ENCODE measurements around the gene ZNF217. TPM values are rescaled to one million over a fixed set of nuclear protein-coding genes. Genes with fewer than 3 reads are reported as not detected.
"Not testable (repeated sequence)": the region's sequence is repeated elsewhere in the genome, so short reads cannot be mapped to it uniquely, and the experiment has no call there.

ZNF217 gene
- total RNA-seq, 1 experiment from 2014 or later: 31.4 TPM

- no peaks in the 10 kb centered on the region for H3K27me3 ChIP-seq (ENCODE audit: control insufficient read depth, insufficient read depth, low read length)
- no peak for DNase-seq
- H3K4me3 ChIP-seq (ENCODE audit: insufficient read depth, low read depth, low read length): no peak overlapping the region
- no peaks in the 10 kb centered on the region for H3K36me3 ChIP-seq (replicated peaks; ENCODE audit: control insufficient read depth, insufficient read depth, low read length)
Observed at GRCh38 chr20:53533500-53533899, 60.1 kb downstream of the ZNF217 start.

DNA sequence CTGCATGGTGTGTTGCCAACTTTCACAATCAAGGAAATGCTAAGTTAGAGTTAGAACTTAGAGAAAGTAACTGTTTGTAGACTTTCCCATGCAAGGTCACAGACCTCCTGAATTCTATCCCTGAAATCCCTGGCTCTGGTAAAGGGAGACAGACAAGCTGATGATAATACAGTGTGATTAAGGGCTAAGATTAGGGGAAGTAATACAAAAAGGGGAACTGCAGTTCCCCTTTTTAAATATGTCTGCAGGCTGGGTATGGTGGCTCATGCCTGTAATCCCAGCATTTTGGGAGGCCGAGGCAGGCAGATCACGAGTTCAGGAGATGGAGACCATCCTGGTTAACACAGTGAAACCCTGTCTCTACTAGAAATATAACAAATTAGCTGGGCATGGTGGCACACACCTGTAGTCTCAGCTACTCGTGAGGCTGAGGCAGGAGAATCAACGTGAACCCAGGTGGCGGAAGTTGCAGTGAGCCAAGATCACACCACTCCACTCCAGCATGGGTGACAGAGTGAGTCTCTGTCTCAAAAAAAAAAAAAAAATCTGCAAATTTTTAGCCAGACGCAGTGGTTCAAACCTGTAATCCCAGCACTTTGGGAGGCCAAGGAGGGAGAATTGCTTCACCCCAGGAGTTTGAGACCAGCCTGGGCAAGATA, 60.9 kb downstream of the ZNF217 start:
- not testable (repeated sequence) for H3K27me3 ChIP-seq (ENCODE audit: control insufficient read depth, insufficient read depth, low read length); H3K36me3 ChIP-seq (replicated peaks; ENCODE audit: control insufficient read depth, insufficient read depth, low read length); H3K4me3 ChIP-seq (ENCODE audit: insufficient read depth, low read depth, low read length); DNase-seq

GRCh38 chr20:53530440-53530839, 63.2 kb downstream of the ZNF217 start:
- H3K27me3 ChIP-seq (ENCODE audit: control insufficient read depth, insufficient read depth, low read length): no peaks in the 10 kb centered on the region
- DNase-seq: no peak
- H3K36me3 ChIP-seq (replicated peaks; ENCODE audit: control insufficient read depth, insufficient read depth, low read length): no peaks in the 10 kb centered on the region
- no peak overlapping the region for H3K4me3 ChIP-seq (ENCODE audit: insufficient read depth, low read depth, low read length)

GRCh38 chr20:53529658-53530057, 64.0 kb downstream of the ZNF217 start:
- Histone ChIP-seq H3K36me3 (replicated peaks; ENCODE audit: control insufficient read depth, insufficient read depth, low read length) (no peaks in the 10 kb centered on the region), H3K4me3 (ENCODE audit: insufficient read depth, low read depth, low read length) (no peak overlapping the region), H3K27me3 (ENCODE audit: control insufficient read depth, insufficient read depth, low read length) (no peaks in the 10 kb centered on the region)
- no peak for DNase-seq

DNA sequence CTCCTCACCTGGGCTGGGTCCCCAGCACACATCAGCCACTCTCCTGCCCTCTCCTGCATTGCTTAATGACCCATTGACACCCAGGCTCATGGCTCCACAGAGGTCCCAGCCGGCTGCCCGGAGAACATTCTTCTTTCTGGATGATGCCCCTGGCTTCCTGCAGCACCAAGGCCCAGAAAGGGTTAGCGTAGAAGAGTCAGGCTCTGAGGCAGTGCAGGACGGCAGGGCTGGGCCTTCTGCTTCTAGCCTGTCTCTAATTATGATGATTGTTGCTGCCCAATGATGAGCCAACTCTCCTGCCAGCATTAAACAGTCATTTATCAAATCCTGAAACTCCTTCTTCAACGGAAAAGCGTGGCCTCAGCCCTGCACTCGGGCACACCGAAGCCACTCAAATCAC, 66.4 kb downstream of the ZNF217 start:
- H3K27me3 ChIP-seq (ENCODE audit: control insufficient read depth, insufficient read depth, low read length): no peaks in the 10 kb centered on the region
- DNase-seq: no peak
- no peaks in the 10 kb centered on the region for H3K36me3 ChIP-seq (replicated peaks; ENCODE audit: control insufficient read depth, insufficient read depth, low read length)
- H3K4me3 ChIP-seq (ENCODE audit: insufficient read depth, low read depth, low read length): no peak overlapping the region

GRCh38 chr20:53524589-53525312, 68.9 kb downstream of the ZNF217 start:
- no peaks in the 10 kb centered on the region for H3K27me3 ChIP-seq (ENCODE audit: control insufficient read depth, insufficient read depth, low read length)
- DNase-seq: peak; percentile 32
- no peaks in the 10 kb centered on the region for H3K36me3 ChIP-seq (replicated peaks; ENCODE audit: control insufficient read depth, insufficient read depth, low read length)
- no peak overlapping the region for H3K4me3 ChIP-seq (ENCODE audit: insufficient read depth, low read depth, low read length)

- H3K4me3 ChIP-seq (ENCODE audit: insufficient read depth, low read depth, low read length); H3K36me3 ChIP-seq (replicated peaks; ENCODE audit: control insufficient read depth, insufficient read depth, low read length); DNase-seq; H3K27me3 ChIP-seq (ENCODE audit: control insufficient read depth, insufficient read depth, low read length): not testable (repeated sequence)
Observed at GRCh38 chr20:53523615-53524014, 70.0 kb downstream of the ZNF217 start.

DNA sequence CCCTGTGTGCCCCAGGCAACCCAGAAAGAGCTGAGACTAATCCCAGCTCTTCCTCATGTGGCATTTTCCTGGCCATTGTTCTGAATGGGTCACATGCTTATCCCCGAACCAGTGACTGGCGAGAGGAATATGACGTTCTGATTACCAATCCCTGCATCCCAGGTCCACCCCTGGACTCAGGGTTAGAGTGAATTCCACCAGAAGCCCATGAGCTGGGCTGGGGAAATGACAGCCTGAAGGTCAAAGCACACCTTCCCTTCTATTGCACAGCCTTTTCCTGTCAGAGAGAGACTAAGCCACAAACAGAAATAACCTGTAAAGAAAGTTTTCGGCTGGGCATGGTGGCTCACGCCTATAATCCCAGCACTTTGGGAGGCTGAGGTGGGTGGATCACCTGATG, 70.9 kb downstream of the ZNF217 start:
- no peak for DNase-seq
- Histone ChIP-seq H3K4me3 (ENCODE audit: insufficient read depth, low read depth, low read length) (no peak overlapping the region), H3K36me3 (replicated peaks; ENCODE audit: control insufficient read depth, insufficient read depth, low read length) (no peaks in the 10 kb centered on the region), H3K27me3 (ENCODE audit: control insufficient read depth, insufficient read depth, low read length) (no peaks in the 10 kb centered on the region)

DNA sequence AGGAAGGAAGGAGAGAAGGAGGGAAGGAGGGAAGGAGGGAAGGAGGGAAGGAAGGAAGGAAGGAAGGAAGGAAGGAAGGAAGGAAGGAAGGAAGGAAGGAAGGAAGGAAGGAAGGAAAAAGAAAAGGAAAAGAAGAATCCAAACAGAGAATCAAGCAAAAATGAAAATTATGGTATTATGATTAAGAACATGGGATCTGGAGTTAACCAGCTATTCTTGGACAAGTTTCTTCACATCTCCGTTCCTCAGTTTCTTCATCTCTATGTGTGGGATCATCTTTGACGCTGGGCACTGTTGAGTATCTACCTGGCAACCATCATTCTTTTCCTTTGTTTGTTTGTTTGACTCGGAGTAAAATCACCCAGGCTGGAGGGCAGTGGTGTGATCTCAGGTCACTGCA, 71.6 kb downstream of the ZNF217 start:
- Histone ChIP-seq H3K4me3 (ENCODE audit: insufficient read depth, low read depth, low read length) (no peak overlapping the region), H3K27me3 (ENCODE audit: control insufficient read depth, insufficient read depth, low read length) (no peaks in the 10 kb centered on the region), H3K36me3 (replicated peaks; ENCODE audit: control insufficient read depth, insufficient read depth, low read length) (no peaks in the 10 kb centered on the region)
- no peak for DNase-seq

DNA sequence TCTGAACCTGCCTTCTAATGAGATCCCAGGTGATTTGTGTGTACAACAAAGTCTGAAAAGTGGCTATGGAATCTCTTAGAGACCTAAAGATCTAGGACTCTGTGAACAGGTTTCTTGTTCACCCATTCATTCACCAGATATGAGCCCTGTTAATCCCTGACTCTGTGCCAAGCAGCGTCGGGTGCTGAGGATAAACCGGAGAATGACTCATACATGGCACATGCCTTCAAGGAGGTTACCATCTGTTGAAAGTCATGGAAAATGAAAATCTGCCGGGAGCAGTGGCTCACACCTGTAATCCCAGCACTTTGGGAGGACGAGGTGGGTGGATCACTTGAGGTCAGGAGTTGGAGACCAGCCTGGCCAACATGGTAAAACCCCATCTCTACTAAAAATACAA, 72.2 kb downstream of the ZNF217 start:
- not testable (repeated sequence) for H3K4me3 ChIP-seq (ENCODE audit: insufficient read depth, low read depth, low read length); DNase-seq; H3K27me3 ChIP-seq (ENCODE audit: control insufficient read depth, insufficient read depth, low read length); H3K36me3 ChIP-seq (replicated peaks; ENCODE audit: control insufficient read depth, insufficient read depth, low read length)

- DNase-seq: no peak
- no peaks in the 10 kb centered on the region for H3K36me3 ChIP-seq (replicated peaks; ENCODE audit: control insufficient read depth, insufficient read depth, low read length)
- no peaks in the 10 kb centered on the region for H3K27me3 ChIP-seq (ENCODE audit: control insufficient read depth, insufficient read depth, low read length)
- H3K4me3 ChIP-seq (ENCODE audit: insufficient read depth, low read depth, low read length): no peak overlapping the region
Observed at GRCh38 chr20:53517146-53517545, 76.5 kb downstream of the ZNF217 start.

Data from H7 (cell line).